Stimulated activated naive CD8-positive, alpha-beta T cell treated with anti-CD3 and anti-CD28 coated beads, Interleukin-15, Interleukin-2, amounts not matched to agents 100 ng/mL and 50 ng/mL, for 24 hours (primary cell): ENCODE results near the gene ARMC8.
"Not testable (repeated sequence)": the region's sequence is repeated elsewhere in the genome, so short reads cannot be mapped to it uniquely, and the experiment has no call there.

ENCODE experiments used
- H3K27ac Mint-ChIP-seq: one replicate; pipeline ENCODE4 v1.8.0; 2021; ENCODE audit warnings: mild to moderate bottlenecking, mixed read lengths
- H3K27me3 Mint-ChIP-seq: one replicate; pipeline ENCODE4 v1.8.0; 2021; ENCODE audit warnings: mixed read lengths
- H3K36me3 Mint-ChIP-seq: one replicate; pipeline ENCODE4 v1.8.0; 2021; ENCODE audit warnings: low read depth, mixed read lengths
- H3K4me1 Mint-ChIP-seq: one replicate; pipeline ENCODE4 v1.8.0; 2021; ENCODE audit warnings: low read depth, mixed read lengths
- H3K4me3 Mint-ChIP-seq: one replicate; pipeline ENCODE4 v1.8.0; 2021; ENCODE audit warnings: mild to moderate bottlenecking, mixed read lengths
- H3K9me3 Mint-ChIP-seq: one replicate; pipeline ENCODE4 v1.8.0; 2021; ENCODE audit warnings: mixed read lengths

ARMC8 gene, protein sequence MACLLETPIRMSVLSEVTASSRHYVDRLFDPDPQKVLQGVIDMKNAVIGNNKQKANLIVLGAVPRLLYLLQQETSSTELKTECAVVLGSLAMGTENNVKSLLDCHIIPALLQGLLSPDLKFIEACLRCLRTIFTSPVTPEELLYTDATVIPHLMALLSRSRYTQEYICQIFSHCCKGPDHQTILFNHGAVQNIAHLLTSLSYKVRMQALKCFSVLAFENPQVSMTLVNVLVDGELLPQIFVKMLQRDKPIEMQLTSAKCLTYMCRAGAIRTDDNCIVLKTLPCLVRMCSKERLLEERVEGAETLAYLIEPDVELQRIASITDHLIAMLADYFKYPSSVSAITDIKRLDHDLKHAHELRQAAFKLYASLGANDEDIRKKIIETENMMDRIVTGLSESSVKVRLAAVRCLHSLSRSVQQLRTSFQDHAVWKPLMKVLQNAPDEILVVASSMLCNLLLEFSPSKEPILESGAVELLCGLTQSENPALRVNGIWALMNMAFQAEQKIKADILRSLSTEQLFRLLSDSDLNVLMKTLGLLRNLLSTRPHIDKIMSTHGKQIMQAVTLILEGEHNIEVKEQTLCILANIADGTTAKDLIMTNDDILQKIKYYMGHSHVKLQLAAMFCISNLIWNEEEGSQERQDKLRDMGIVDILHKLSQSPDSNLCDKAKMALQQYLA

DNA sequence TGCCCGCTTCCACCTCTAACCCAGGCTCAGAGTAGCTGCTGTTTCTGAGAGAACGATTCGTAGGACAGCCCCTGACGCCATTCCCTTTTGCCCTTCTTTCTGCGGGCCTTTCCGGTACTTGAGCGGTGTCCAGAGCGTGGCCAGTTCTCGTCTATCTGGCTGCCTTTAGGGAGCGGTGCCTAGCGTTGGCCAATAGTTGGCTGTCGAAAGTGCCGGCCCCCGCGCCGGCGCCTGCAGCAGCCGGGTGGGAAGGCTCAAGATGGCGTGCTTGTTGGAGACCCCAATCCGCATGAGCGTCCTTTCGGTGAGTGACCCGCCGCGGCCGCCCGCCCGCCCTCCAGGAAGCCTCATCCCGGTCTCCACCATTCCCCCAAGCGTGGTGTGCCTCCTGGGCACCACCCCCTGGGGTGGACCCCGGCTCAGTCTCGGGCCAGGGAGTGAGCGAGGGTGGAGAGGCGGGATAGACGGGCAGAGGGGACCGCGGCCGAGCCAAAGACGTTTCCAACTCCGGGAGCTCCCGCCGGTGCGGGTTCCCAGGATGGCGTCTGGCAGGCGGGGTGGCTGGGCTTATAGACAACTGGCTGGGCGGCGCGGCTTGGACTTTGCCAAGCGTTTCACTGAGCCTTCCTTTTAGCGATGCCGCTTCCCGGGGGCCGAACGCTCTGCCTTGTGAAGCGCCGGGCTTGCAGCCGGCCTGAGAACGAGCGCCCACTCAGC is at the start of gene ARMC8:
Gene ARMC8, plus strand, starts transcription at position 6 of the 717 bp plus-strand sequence. Its CDS starts 254 bp downstream, at position 260.
- Mint-ChIP-seq H3K9me3 (no peaks in the 10 kb centered on the region), H3K36me3 (peaks cover 19% of the 10 kb centered on the region), H3K27ac (peak within 1 kb of the TSS; percentile 96), H3K4me1 (peaks cover 43% of the 10 kb centered on the region), H3K27me3 (no peaks in the 10 kb centered on the region), H3K4me3 (peak within 1 kb of the TSS; percentile 93)

DNA sequence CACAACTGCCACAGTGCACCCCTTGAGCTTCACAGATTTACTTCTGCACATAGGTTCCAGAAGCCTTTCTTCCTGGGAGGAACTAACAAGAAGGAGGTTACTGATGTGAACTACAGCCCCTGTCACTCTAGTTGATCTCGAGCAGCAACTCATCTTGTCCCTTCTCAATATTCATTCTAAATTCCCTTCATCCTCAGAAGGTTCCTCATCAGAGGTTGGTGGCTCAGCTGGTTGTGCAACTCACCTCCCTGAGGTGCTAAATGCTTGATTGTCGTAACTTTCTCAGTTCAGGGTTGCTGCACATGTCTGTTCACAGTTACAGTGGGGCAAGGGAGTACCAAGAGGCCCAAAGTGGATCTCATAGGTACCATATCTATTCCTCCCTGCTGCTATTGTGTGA is 49.2 kb upstream of the ARMC8 start:
- Mint-ChIP-seq H3K4me3 (no peak overlapping the region), H3K9me3 (no peaks in the 10 kb centered on the region), H3K27ac (no peak overlapping the region), H3K4me1 (no peaks in the 10 kb centered on the region), H3K27me3 (peaks cover 15% of the 10 kb centered on the region), H3K36me3 (no peaks in the 10 kb centered on the region)

DNA sequence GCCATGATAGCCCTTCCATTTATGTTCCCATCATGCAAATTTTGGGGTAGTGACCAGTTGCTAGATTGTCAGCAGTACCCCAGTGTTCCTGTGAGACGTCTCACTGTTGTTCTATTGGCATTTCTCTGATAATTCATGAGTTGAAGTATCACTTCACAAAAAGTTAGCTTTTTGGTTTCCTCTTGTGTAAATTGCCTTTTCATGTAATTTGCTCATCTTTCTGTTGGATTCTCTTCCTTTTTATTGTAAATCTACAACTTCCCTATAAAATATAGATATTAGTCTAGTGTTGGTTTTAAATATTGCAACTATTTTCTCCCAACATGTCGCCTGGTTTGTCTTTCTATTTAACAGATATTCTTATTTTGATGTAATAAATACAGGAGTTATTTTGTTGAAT is 47.4 kb upstream of the ARMC8 start:
- no peak overlapping the region for H3K4me3 Mint-ChIP-seq
- H3K27ac Mint-ChIP-seq, result no peak overlapping the region
- peaks cover 18% of the 10 kb centered on the region for H3K27me3 Mint-ChIP-seq
- no peaks in the 10 kb centered on the region for H3K36me3 Mint-ChIP-seq
- no peaks in the 10 kb centered on the region for H3K4me1 Mint-ChIP-seq
- H3K9me3 Mint-ChIP-seq, result no peaks in the 10 kb centered on the region

DNA sequence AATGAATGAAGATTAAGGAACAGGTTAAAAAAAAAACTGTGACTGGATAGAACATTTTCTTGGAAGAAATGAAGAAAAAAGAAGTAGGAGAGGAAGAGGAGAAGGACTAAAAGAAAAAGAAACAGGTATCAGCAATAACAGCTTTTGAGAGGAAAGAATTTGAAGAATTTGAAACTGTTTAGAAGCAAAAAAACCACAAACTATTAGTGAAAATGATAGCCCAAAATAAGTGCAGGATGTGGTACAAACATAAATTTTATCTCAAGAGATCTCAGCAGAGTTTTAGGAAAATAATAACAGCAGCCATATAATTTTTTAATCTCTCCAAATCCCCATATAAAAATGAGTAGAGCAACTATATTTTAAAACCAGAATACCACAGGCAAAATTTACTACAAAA is 46.2 kb upstream of the ARMC8 start:
- peaks cover 18% of the 10 kb centered on the region for H3K27me3 Mint-ChIP-seq
- no peaks in the 10 kb centered on the region for H3K9me3 Mint-ChIP-seq
- H3K36me3 Mint-ChIP-seq, result no peaks in the 10 kb centered on the region
- no peaks in the 10 kb centered on the region for H3K4me1 Mint-ChIP-seq
- H3K4me3 Mint-ChIP-seq, result no peak overlapping the region
- no peak overlapping the region for H3K27ac Mint-ChIP-seq

DNA sequence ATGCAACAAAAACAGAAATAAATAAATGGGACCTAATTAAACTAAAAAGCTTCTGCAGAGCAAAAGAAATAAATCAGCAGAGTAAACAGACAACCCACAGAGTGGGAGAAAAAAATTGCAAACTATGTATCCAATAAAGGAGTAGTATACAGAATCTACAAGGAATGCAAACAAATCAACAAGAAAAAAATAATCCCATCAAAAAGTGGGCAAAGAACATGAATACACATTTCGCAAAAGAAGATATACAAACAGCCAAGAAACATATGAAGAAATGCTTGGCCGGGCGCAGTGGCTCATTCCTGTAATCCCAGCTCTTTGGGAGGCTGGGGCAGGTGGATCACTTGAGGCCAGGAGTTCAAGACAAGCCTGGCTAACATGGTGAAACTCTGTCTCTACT is 44.9 kb upstream of the ARMC8 start:
- H3K27ac Mint-ChIP-seq, H3K9me3 Mint-ChIP-seq, H3K36me3 Mint-ChIP-seq, H3K4me3 Mint-ChIP-seq, H3K4me1 Mint-ChIP-seq: not testable (repeated sequence)
- peaks cover 18% of the 10 kb centered on the region for H3K27me3 Mint-ChIP-seq

DNA sequence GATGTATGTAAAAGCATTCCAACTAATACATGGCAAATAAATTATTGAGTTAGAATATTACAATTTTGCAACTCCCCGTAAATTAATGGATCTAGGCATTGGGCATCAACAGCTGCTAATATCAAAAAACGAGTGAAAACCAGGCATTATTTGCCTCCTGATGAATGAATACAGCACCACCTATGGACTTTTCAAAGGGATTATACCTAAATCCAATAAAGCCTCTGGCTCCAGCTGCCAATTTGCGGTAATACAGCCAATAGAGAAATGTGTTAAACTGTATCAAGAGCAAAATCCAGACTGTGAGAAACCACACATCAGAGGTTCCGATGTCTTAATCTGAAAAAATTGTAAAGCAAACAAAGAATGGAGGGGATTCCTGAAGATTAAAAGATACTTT is 38.6 kb upstream of the ARMC8 start:
- Mint-ChIP-seq H3K4me1 (no peaks in the 10 kb centered on the region), H3K27ac (no peak overlapping the region), H3K4me3 (no peak overlapping the region), H3K36me3 (peaks cover 2% of the 10 kb centered on the region), H3K9me3 (peaks cover 5% of the 10 kb centered on the region), H3K27me3 (no peaks in the 10 kb centered on the region)

DNA sequence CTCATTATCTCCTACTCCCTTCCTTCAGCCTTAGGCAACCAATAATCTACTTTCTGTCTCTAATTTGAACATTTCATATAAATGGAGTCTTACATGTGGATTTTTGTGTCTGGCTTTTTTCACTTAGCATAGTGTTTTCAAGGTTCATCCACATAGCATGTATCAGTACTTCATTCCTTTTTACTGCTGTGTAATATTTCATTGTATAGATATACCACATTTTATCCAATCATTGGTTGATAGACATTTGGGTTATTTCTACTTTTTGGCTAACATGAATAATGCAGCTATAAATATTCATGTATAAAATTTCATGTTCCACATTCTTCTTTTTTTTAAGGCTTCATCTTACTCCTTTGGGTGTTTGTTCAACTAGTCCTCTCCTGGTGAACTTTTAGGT is 32.6 kb upstream of the ARMC8 start:
- no peaks in the 10 kb centered on the region for H3K27me3 Mint-ChIP-seq

DNA sequence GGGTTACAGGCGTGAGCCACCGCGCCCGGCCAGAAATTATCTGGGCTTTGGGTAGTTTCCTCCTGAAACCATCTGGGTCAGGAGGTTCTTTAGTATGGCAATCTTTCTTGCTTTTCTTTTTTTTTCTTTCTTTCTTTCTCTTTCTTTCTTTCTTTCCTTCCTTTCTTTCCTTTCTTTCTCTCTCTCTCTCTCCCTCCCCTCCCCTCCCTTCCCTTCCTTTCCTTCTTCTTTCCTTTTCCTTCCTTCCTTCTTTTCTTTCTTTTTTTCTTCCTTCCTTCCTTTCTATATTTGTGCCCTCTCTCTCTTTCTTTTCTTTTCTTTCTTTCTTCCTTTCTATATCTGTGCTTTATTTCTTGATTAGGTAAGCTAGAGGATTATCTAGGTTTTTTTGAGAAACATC is 29.4 kb upstream of the ARMC8 start:
- Mint-ChIP-seq H3K36me3 (peaks cover 34% of the 10 kb centered on the region), H3K4me1 (no peaks in the 10 kb centered on the region), H3K27me3 (no peaks in the 10 kb centered on the region), H3K4me3 (no peak overlapping the region), H3K9me3 (peaks cover 12% of the 10 kb centered on the region), H3K27ac (no peak overlapping the region)

More for the DNA sequence above, 32.6 kb upstream of the ARMC8 start:
- peaks cover 14% of the 10 kb centered on the region for H3K9me3 Mint-ChIP-seq
- peaks cover 10% of the 10 kb centered on the region for H3K36me3 Mint-ChIP-seq
- H3K4me3 Mint-ChIP-seq, result no peak overlapping the region
- no peak overlapping the region for H3K27ac Mint-ChIP-seq
- H3K4me1 Mint-ChIP-seq, result no peaks in the 10 kb centered on the region

DNA sequence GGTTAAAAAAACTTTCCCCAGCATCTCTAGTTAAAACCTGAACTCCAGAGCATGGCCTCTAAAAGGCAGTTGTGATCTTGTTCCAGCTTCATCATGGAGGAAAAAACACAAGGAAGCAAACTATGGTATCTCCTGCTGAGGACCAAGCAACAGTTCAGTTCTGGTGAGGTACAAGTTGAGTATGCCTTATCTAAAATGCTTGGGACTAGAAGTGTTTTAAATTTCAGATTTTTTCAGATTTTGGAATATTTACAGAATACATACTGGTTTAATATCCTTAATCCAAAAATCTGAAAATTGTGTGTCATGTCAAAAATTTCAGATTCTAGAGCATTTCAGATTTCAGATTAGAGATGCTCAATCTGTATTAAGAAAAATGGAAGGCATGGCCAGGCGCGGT is 22.0 kb upstream of the ARMC8 start:
- Mint-ChIP-seq H3K27ac (no peak overlapping the region), H3K9me3 (no peaks in the 10 kb centered on the region), H3K36me3 (peaks cover 73% of the 10 kb centered on the region), H3K4me3 (no peak overlapping the region), H3K4me1 (no peaks in the 10 kb centered on the region), H3K27me3 (no peaks in the 10 kb centered on the region)

- Mint-ChIP-seq H3K9me3 (no peaks in the 10 kb centered on the region), H3K4me3 (peak overlapping the region; percentile 51), H3K4me1 (peaks cover 35% of the 10 kb centered on the region), H3K27me3 (no peaks in the 10 kb centered on the region), H3K36me3 (peaks cover 40% of the 10 kb centered on the region), H3K27ac (peak overlapping the region; percentile 41)
Measured at GRCh38 chr3:138172625-138173024, 14.5 kb upstream of the ARMC8 start.

DNA sequence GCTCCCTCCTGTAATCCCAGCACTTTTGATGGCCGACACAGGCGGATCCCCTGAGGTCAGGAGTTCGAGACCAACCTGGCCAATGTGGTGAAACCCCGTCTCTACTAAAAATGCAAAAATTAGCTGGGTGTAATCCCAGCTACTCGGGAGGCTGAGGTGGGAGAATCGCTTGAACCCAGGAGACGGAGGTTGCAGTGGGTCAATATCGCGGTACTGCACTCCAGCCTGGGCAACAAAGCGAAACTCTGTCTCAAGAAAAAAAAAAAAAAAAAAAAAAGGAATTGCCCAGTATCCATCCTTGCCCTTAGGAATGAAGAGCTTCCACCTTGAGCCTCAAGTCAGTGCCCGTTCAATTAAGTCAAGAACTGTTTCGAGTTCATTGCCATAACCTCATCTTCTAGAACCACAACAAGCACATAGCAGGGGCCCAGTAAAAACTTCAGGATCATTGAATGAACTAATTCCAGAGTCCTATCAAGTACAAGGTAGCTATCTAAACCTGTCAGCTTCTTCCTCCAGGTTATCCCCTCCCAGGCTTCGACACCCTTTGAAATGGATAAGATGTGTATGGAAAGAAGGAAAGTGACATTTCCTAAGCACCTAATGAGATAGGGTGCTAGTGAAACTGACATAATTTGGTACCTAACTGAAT is 13.2 kb upstream of the ARMC8 start:
- no peaks in the 10 kb centered on the region for H3K27me3 Mint-ChIP-seq
- H3K4me3 Mint-ChIP-seq, result peak overlapping the region; percentile 98
- H3K36me3 Mint-ChIP-seq, result peaks cover 35% of the 10 kb centered on the region
- peaks cover 35% of the 10 kb centered on the region for H3K4me1 Mint-ChIP-seq
- no peaks in the 10 kb centered on the region for H3K9me3 Mint-ChIP-seq
- H3K27ac Mint-ChIP-seq, result peak overlapping the region; percentile 97

DNA sequence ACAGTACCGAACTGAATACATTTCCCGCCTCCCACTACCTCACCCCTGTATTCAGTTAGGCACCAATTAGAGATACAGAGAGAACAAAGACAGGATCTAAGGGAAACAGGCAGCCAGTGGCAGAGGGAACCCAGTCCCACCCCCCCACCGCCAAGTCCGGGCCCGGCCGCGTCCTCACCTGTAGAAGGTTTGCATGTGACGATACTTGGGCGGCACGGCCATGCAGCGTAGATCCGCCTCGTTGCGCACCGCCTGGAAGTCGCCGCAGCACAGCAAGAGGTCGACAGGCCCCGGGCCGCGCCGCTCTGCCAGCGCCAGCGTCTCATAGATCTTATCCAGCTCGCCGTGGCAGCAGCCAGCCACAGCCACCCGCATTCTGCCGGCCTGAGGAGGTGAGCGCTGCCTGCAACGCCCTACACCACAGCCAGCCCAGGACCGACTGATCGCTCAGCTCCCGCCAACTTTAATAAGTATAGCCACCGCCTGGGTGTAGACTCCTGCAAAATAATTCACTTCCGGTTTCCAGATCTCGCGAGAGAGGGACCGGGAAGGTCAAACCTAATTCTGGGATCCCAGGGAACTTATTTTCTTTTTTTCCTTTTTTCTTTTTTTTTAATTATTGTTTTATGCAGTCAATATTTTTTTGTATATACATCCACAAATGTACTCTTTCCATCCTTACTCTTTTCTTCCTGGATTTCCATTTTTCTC is 12.5 kb upstream of the ARMC8 start, which contains the start of gene DBR1:
Gene DBR1, minus strand, starts transcription at position 501 of the 711 bp plus-strand sequence. Its CDS starts 126 bp downstream, at position 375.
- Mint-ChIP-seq H3K36me3 (peaks cover 33% of the 10 kb centered on the region), H3K27ac (peak within 1 kb of the TSS; percentile 97), H3K4me1 (peaks cover 35% of the 10 kb centered on the region), H3K9me3 (no peaks in the 10 kb centered on the region), H3K27me3 (peaks cover 4% of the 10 kb centered on the region), H3K4me3 (peak within 1 kb of the TSS; percentile 98)

DNA sequence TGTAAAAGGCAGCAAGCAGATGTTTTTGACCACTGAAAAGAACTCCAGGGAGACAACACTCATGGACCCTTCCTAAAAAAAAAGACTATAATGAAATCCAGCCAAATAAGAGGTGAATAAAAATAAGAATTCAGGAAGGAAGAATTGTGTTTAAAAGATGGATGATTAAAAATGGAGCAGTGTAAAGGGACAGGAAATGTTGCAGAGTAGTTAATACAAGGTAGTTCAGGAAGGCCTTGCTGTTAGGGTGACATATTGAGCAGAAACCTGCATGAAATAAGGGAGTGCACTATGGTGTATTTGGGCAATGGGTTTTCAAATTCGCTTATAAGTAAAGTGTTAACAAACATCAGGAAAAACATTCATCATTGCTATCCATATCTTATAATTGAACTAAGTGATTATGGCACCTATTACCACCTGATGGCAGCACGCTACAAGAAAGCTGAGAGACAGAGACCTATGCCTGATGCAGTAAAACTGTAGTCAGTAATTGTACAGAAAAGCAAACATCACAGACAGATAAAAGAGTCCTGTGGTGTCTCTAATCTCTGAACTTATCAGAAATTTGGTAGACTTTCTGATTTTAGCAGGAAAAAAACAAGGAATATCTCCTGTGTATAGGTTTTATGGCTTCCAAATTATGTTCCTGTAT is 6.6 kb upstream of the ARMC8 start:
- H3K4me1 Mint-ChIP-seq, result no peaks in the 10 kb centered on the region
- peaks cover 4% of the 10 kb centered on the region for H3K27me3 Mint-ChIP-seq
- H3K9me3 Mint-ChIP-seq, result no peaks in the 10 kb centered on the region
- no peak overlapping the region for H3K4me3 Mint-ChIP-seq
- H3K36me3 Mint-ChIP-seq, result no peaks in the 10 kb centered on the region
- H3K27ac Mint-ChIP-seq, result no peak overlapping the region

DNA sequence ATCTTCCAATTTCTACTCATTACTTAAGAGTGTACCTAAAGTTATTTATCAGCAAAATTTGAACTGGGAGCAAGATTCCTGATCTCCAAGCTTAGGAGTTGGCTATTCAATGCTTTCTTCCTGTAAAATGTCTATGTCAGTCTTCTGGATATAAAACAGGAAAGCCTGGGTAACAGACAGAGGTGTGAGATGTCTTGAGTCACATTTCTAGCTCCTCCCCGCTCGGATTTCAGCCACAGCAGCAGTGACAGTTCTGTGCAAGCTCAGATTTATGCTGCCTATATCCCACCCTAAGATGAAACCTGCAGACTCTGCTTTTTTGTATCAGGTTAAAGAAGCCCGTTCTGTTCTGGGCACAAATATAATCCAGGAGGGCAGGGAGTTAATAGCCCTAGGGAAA is 2.1 kb upstream of the ARMC8 start:
- no peaks in the 10 kb centered on the region for H3K9me3 Mint-ChIP-seq
- no peak overlapping the region for H3K4me3 Mint-ChIP-seq
- H3K27me3 Mint-ChIP-seq, result no peaks in the 10 kb centered on the region
- H3K36me3 Mint-ChIP-seq, result peaks cover 8% of the 10 kb centered on the region
- H3K27ac Mint-ChIP-seq, result no peak overlapping the region
- H3K4me1 Mint-ChIP-seq, result peaks cover 31% of the 10 kb centered on the region
